ENCODE measurements around the gene RAD21L1.
"Not testable (repeated sequence)": the region's sequence is repeated elsewhere in the genome, so short reads cannot be mapped to it uniquely, and the experiment has no call there.

RAD21L1 gene

DNA sequence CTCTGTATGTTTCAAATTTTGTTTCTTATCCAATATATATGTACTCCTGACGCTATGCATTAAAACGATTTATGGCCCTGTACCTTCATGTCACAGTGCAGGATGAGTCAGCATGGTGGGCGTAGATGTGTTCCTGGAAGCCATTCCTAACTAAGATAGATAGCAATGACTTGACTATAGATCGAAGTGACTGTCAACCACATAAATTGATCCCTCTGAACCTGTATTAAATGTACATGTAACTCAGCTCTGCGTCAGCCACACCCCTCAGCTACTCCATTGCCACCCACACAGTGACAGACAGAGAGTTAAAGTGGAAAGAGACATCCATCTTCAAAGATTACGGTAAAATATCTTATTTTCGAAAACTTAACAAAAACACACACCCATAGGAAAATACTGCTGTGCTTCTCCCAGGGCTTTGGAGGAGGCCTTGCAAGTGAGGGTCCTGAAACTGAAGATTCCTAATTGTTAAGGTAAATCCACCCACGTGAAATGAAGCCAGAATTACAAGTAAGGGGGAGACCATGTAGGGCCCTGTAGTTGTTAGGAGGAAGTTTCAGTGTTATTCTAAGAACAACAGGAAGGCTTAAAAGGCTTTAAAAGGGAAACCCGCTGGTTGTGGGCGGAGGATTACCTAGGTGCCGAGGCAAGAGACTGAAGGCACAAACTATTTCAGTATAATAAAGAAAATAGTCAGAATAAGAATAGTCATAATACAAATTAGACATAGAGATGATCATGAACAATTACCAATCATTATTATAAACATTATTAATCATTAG lies 10.3 kb upstream of the RAD21L1 start:
- H2BK5ac ChIP-seq (ENCODE audit: low read length): no peak overlapping the region
- no peak overlapping the region for H2BK15ac ChIP-seq (ENCODE audit: low read length)
- no peak overlapping the region for H3K9ac ChIP-seq (ENCODE audit: low read depth, low read length, poor library complexity)
- no peak overlapping the region for H3K18ac ChIP-seq (ENCODE audit: low read length)
- DNase-seq (ENCODE audit: low spot score): no peak
- H3K4me3 ChIP-seq (ENCODE audit: low read length in 2 of 2): no peak overlapping the region
- H2BK12ac ChIP-seq (ENCODE audit: low read length): no peak overlapping the region
- H2BK120ac ChIP-seq (ENCODE audit: low read depth, low read length): no peak overlapping the region
- WGBS, 2 donors (ENCODE audit: extremely low coverage in 2 of 2, insufficient read length in 2 of 2, insufficient replicate concordance in 1 of 2): no CpG with 5 or more reads among the region's 11 CpGs
- H4K8ac ChIP-seq (ENCODE audit: low read depth, low read length): no peak overlapping the region
- H3K27me3 ChIP-seq (ENCODE audit: control insufficient read depth in 3 of 3, insufficient read depth in 3 of 3, low read depth in 1 of 3, low read length in 3 of 3): peaks cover 0 to 28% (median 2%) of the 10 kb centered on the region in 3 experiments
- H3K4me2 ChIP-seq (ENCODE audit: insufficient read depth, low read length, poor library complexity, severe bottlenecking): no peak overlapping the region
- no peaks in the 10 kb centered on the region for H3K79me1 ChIP-seq (ENCODE audit: low read depth, low read length)
- H3K4me1 ChIP-seq (ENCODE audit: control insufficient read depth in 2 of 2, insufficient read depth in 1 of 2, low read depth in 1 of 2, low read length in 2 of 2): no peaks in the 10 kb centered on the region
- no peak overlapping the region for H2AK5ac ChIP-seq (ENCODE audit: low read depth, low read length)
- H3K36me3 ChIP-seq (replicated peaks in 1 of 2; ENCODE audit: control insufficient read depth in 2 of 2, insufficient read depth in 2 of 2, low read length in 2 of 2): no peaks in the 10 kb centered on the region
- H3K4ac ChIP-seq (ENCODE audit: low read length): no peak overlapping the region
- no peaks in the 10 kb centered on the region for H3K9me3 ChIP-seq (replicated peaks in 1 of 2; ENCODE audit: control insufficient read depth in 2 of 2, insufficient read depth in 1 of 2, low read depth in 1 of 2, low read length in 2 of 2)
- H2AFZ ChIP-seq (ENCODE audit: low read length): no peak overlapping the region
- H4K91ac ChIP-seq (ENCODE audit: low read depth, low read length, poor library complexity): no peak overlapping the region
- H3K23ac ChIP-seq (ENCODE audit: low read depth, low read length, poor library complexity): no peak overlapping the region
- H3K14ac ChIP-seq (ENCODE audit: low read length): no peak overlapping the region
- H3K27ac ChIP-seq (replicated peaks; ENCODE audit: low read length): no peak overlapping the region

DNA sequence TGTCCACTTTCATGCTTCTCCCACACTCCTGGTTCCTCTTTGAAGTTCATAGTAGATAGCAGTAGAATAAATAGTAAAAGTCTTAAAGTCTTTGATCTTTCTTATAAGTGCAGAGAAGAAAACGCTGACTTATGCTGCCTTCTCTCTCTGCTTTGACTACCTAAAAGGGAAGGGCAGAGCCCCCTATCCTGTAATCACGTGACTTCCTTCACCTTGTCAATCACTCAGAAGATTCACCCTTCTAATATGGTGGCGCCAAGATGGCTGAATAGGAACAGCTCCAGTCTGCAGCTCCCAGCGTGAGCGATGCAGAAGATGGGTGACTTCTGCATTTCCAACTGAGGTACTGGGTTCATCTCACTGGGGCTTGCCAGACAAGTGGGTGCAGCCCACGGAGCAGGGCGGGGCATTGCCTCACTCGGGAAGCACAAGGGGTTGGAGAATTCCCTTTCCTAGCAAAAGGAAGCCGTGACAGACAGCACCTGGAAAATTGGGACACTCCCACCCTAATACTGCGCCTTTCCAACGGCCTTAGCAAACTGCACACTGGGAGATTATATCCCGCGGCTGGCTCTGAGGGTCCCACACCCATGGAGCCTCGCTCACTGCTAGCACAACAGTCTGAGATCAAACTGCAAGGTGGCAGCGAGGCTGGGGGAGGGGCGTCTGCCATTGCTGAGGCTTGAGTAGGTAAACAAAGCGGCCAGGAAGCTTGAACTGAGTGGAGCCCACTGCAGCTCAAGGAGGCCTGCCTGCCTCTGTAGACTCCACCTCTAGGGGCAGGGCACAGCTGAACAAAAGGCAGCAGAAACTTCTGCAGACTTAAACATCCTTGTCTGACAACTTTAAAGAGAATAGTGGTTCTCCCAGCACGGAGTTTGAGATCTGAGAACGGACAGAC lies 9.1 kb upstream of the RAD21L1 start:
- H3K9me3 ChIP-seq (replicated peaks in 1 of 2; ENCODE audit: control insufficient read depth in 2 of 2, insufficient read depth in 1 of 2, low read depth in 1 of 2, low read length in 2 of 2); H2BK15ac ChIP-seq (ENCODE audit: low read length); H3K36me3 ChIP-seq (replicated peaks in 1 of 2; ENCODE audit: control insufficient read depth in 2 of 2, insufficient read depth in 2 of 2, low read length in 2 of 2); H3K79me1 ChIP-seq (ENCODE audit: low read depth, low read length); H3K23ac ChIP-seq (ENCODE audit: low read depth, low read length, poor library complexity); DNase-seq (ENCODE audit: low spot score); H3K4me3 ChIP-seq (ENCODE audit: low read length in 2 of 2); H2BK12ac ChIP-seq (ENCODE audit: low read length); H3K9ac ChIP-seq (ENCODE audit: low read depth, low read length, poor library complexity); H3K14ac ChIP-seq (ENCODE audit: low read length); H2BK120ac ChIP-seq (ENCODE audit: low read depth, low read length); H2AK5ac ChIP-seq (ENCODE audit: low read depth, low read length); H3K4me1 ChIP-seq (ENCODE audit: control insufficient read depth in 2 of 2, insufficient read depth in 1 of 2, low read depth in 1 of 2, low read length in 2 of 2); H4K91ac ChIP-seq (ENCODE audit: low read depth, low read length, poor library complexity); H3K4me2 ChIP-seq (ENCODE audit: insufficient read depth, low read length, poor library complexity, severe bottlenecking); H3K27ac ChIP-seq (replicated peaks; ENCODE audit: low read length); H2BK5ac ChIP-seq (ENCODE audit: low read length); H3K4ac ChIP-seq (ENCODE audit: low read length); H4K8ac ChIP-seq (ENCODE audit: low read depth, low read length); H3K18ac ChIP-seq (ENCODE audit: low read length): not testable (repeated sequence)
- Histone ChIP-seq H3K27me3 (ENCODE audit: control insufficient read depth in 3 of 3, insufficient read depth in 3 of 3, low read depth in 1 of 3, low read length in 3 of 3) (peaks cover 0 to 28% (median 2%) of the 10 kb centered on the region in 3 experiments), H2AFZ (ENCODE audit: low read length) (peak overlapping the region; percentile 45)
- no CpG with 5 or more reads among the region's 19 CpGs for WGBS, 2 donors (ENCODE audit: extremely low coverage in 2 of 2, insufficient read length in 2 of 2, insufficient replicate concordance in 1 of 2)

GRCh38 chr20:1222750-1223149 lies 3.1 kb upstream of the RAD21L1 start:
- not testable (repeated sequence) for H4K91ac ChIP-seq (ENCODE audit: low read depth, low read length, poor library complexity); H3K4me3 ChIP-seq (ENCODE audit: low read length in 2 of 2); H2BK15ac ChIP-seq (ENCODE audit: low read length); H2BK5ac ChIP-seq (ENCODE audit: low read length); H3K18ac ChIP-seq (ENCODE audit: low read length); H4K8ac ChIP-seq (ENCODE audit: low read depth, low read length); H2AFZ ChIP-seq (ENCODE audit: low read length); H3K79me1 ChIP-seq (ENCODE audit: low read depth, low read length); H2AK5ac ChIP-seq (ENCODE audit: low read depth, low read length); H3K4ac ChIP-seq (ENCODE audit: low read length); H3K36me3 ChIP-seq (replicated peaks in 1 of 2; ENCODE audit: control insufficient read depth in 2 of 2, insufficient read depth in 2 of 2, low read length in 2 of 2); H3K9me3 ChIP-seq (replicated peaks in 1 of 2; ENCODE audit: control insufficient read depth in 2 of 2, insufficient read depth in 1 of 2, low read depth in 1 of 2, low read length in 2 of 2); H3K4me2 ChIP-seq (ENCODE audit: insufficient read depth, low read length, poor library complexity, severe bottlenecking); H3K27ac ChIP-seq (replicated peaks; ENCODE audit: low read length); H3K9ac ChIP-seq (ENCODE audit: low read depth, low read length, poor library complexity); H3K14ac ChIP-seq (ENCODE audit: low read length); H3K4me1 ChIP-seq (ENCODE audit: control insufficient read depth in 2 of 2, insufficient read depth in 1 of 2, low read depth in 1 of 2, low read length in 2 of 2); H2BK120ac ChIP-seq (ENCODE audit: low read depth, low read length); H2BK12ac ChIP-seq (ENCODE audit: low read length); DNase-seq (ENCODE audit: low spot score); H3K23ac ChIP-seq (ENCODE audit: low read depth, low read length, poor library complexity)
- no CpG with 5 or more reads among the region's 4 CpGs for WGBS, 2 donors (ENCODE audit: extremely low coverage in 2 of 2, insufficient read length in 2 of 2, insufficient replicate concordance in 1 of 2)
- peaks cover 0 to 23% (median 8%) of the 10 kb centered on the region in 3 experiments for H3K27me3 ChIP-seq (ENCODE audit: control insufficient read depth in 3 of 3, insufficient read depth in 3 of 3, low read depth in 1 of 3, low read length in 3 of 3)

Data from neuronal stem cell (in vitro differentiated cells).